Gastrocnemius medialis (tissue), 4 donors: ENCODE measurements around the gene GLIPR1L2. TPM values are rescaled to one million over a fixed set of nuclear protein-coding genes. Genes with fewer than 3 reads are reported as not detected.
"Not testable (repeated sequence)": the region's sequence is repeated elsewhere in the genome, so short reads cannot be mapped to it uniquely, and the experiment has no call there.

Experiments used
- ATAC-seq, 2 donors: fragments of 150-250 bp; one replicate each; pipeline ENCODE4 v1.9.1; 2016
- DNase-seq, 2 donors: peaks; one replicate each; pipeline ENCODE4 v3.0.0-alpha.2; 2019
- H3K27ac ChIP-seq, 4 donors: fragments of 200-600 bp; sonication (generic); 1 replicate in 1 of 4; 2 replicates in 3 of 4; pipeline ENCODE4 v1.5.1; 2016 to 2018; ENCODE audit warnings: mild to moderate bottlenecking in 2 of 4, moderate library complexity in 1 of 4
- H3K27me3 ChIP-seq, 3 donors: fragments of 200-600 bp; sonication (generic) in 2 of 3; 1 replicate in 1 of 3; 2 replicates in 2 of 3; pipeline versions ENCODE4 v1.5.1 to v1.6.0; 2016 to 2019; ENCODE audit warnings: mild to moderate bottlenecking in 1 of 3, moderate library complexity in 1 of 3
- H3K36me3 ChIP-seq, 2 donors: fragments of 200-600 bp; sonication (generic) in 1 of 2; one replicate each; pipeline ENCODE4 v1.5.1; 2017 to 2018
- H3K4me1 ChIP-seq, 2 donors: fragments of 200-600 bp; sonication (generic) in 1 of 2; one replicate each; pipeline ENCODE4 v1.5.1; 2016 to 2017; ENCODE audit warnings: mild to moderate bottlenecking in 2 of 2
- H3K4me3 ChIP-seq, 4 donors: fragments of 200-600 bp; sonication (generic) in 3 of 4; 1 replicate in 1 of 4; 2 replicates in 3 of 4; pipeline ENCODE4 v1.5.1; 2016 to 2019; ENCODE audit warnings: mild to moderate bottlenecking in 2 of 4
- H3K9me3 ChIP-seq, 3 donors: fragments of 200-600 bp; sonication (generic) in 2 of 3; 1 replicate in 1 of 3; 2 replicates in 2 of 3; pipeline ENCODE4 v1.5.1; 2016 to 2019
- POLR2A ChIP-seq, 2 donors: fragments of 450-650 bp; IDR thresholded peaks; one replicate each; pipeline ENCODE4 v1.6.1; 2017; ENCODE audit warnings: antibody characterized with exemption in 2 of 2, mild to moderate bottlenecking in 2 of 2, moderate library complexity in 2 of 2
- in situ Hi-C, 4 donors: fragments of 200-750 bp; cut with MboI; loops; one replicate each; pipeline versions ENCODE4 v1.15.0 to v1.8.0; 2017; ENCODE audit warnings: low sequenced_read_pairs in 4 of 4
- intact Hi-C: fragments of 100-400 bp; cut with DNase I; formaldehyde crosslinking; loops from one replicate; pipeline ENCODE4 v1.15.1; 2023; ENCODE audit warnings: low total_unique reads
- total RNA-seq, 4 donors: library from RNA; depleted of rRNA; stranded (reverse); fragments of >200 nt; gene quantifications; one replicate each; pipeline versions ENCODE4 v1.1.0 to v1.2.3, GENCODE V29; 2016
- TF ChIP-seq, protein P1 (sequence below), 5 experiments: fragments of 450-650 bp in 3 of 5; fragments of 200-600 bp in 2 of 5; sonication (generic) in 2 of 5; IDR thresholded peaks in 4 of 5; conservative IDR thresholded peaks in 1 of 5; 1 replicate in 4 of 5; 2 replicates in 1 of 5; pipeline ENCODE4 v1.5.1; 2016 to 2019; ENCODE audit warnings: antibody characterized with exemption in 5 of 5, mild to moderate bottlenecking in 3 of 5, moderate library complexity in 3 of 5

GLIPR1L2 gene
- total RNA-seq, 4 donors from 2014 or later = 0.33 to 1.0 (median 0.49) TPM; not detected in 1

GRCh38 chr12:75452675-75453330 is 61.9 kb downstream of the GLIPR1L2 start:
- H3K36me3 ChIP-seq = no peaks in the 10 kb centered on the region
- ATAC-seq (no peak), DNase-seq (no peak)
- H3K27me3 ChIP-seq = no peaks in the 10 kb centered on the region
- in situ Hi-C loops = no loop called here
- intact Hi-C loops = no loop called here
- no peaks in the 10 kb centered on the region for H3K9me3 ChIP-seq
- H3K4me3 ChIP-seq = no peak overlapping the region
- no peaks in the 10 kb centered on the region for H3K4me1 ChIP-seq
- H3K27ac ChIP-seq = no peak overlapping the region
- no peak for TF ChIP-seq POLR2A (IDR thresholded peaks at IDR 0.05)
- TF ChIP-seq, protein P1, sequence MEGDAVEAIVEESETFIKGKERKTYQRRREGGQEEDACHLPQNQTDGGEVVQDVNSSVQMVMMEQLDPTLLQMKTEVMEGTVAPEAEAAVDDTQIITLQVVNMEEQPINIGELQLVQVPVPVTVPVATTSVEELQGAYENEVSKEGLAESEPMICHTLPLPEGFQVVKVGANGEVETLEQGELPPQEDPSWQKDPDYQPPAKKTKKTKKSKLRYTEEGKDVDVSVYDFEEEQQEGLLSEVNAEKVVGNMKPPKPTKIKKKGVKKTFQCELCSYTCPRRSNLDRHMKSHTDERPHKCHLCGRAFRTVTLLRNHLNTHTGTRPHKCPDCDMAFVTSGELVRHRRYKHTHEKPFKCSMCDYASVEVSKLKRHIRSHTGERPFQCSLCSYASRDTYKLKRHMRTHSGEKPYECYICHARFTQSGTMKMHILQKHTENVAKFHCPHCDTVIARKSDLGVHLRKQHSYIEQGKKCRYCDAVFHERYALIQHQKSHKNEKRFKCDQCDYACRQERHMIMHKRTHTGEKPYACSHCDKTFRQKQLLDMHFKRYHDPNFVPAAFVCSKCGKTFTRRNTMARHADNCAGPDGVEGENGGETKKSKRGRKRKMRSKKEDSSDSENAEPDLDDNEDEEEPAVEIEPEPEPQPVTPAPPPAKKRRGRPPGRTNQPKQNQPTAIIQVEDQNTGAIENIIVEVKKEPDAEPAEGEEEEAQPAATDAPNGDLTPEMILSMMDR (IDR thresholded peaks at IDR 0.05 in 4 of 5, conservative IDR thresholded peaks at IDR 0.05 in 1 of 5) = no peak

DNA sequence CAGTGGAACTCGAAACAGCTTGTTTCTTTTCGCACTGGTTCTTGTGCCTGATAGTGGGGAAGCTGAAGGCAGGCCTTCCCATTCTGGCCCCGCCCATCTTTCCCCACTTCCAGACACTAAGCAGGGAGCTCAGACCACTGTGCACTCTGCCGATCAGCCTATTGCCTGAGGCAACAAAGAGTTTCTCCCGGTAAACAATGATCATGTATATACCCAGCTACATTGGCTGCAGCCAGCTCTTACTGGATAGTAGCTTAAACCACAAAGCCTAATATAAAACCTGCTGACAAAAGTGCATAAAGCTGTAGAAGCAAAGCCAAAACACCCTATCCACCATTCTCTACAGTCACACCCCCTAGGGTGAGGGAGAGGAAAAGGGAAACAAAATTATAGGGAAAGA is 65.0 kb downstream of the GLIPR1L2 start:
- TF ChIP-seq POLR2A (IDR thresholded peaks at IDR 0.05) = no peak
- TF ChIP-seq, protein P1 (IDR thresholded peaks at IDR 0.05 in 4 of 5, conservative IDR thresholded peaks at IDR 0.05 in 1 of 5) = no peak
- Histone ChIP-seq H3K27me3 (no peaks in the 10 kb centered on the region), H3K27ac (no peak overlapping the region), H3K4me1 (no peaks in the 10 kb centered on the region), H3K4me3 (no peak overlapping the region), H3K9me3 (no peaks in the 10 kb centered on the region), H3K36me3 (no peaks in the 10 kb centered on the region)
- ATAC-seq (no peak), DNase-seq (no peak)
- in situ Hi-C loops (no loop called here), intact Hi-C loops (no loop called here)

- ATAC-seq (no peak), DNase-seq (no peak)
- no peaks in the 10 kb centered on the region for H3K36me3 ChIP-seq
- intact Hi-C loops = no loop called here
- no peak overlapping the region for H3K27ac ChIP-seq
- no peaks in the 10 kb centered on the region for H3K27me3 ChIP-seq
- no peaks in the 10 kb centered on the region for H3K4me1 ChIP-seq
- in situ Hi-C loops = no loop called here
- no peaks in the 10 kb centered on the region for H3K9me3 ChIP-seq
- TF ChIP-seq POLR2A (IDR thresholded peaks at IDR 0.05) = no peak
- TF ChIP-seq, protein P1 (IDR thresholded peaks at IDR 0.05 in 4 of 5, conservative IDR thresholded peaks at IDR 0.05 in 1 of 5) = no peak
- H3K4me3 ChIP-seq = no peak overlapping the region
These were observed 66.3 kb downstream of the GLIPR1L2 start for GRCh38 chr12:75457191-75457590.

DNA sequence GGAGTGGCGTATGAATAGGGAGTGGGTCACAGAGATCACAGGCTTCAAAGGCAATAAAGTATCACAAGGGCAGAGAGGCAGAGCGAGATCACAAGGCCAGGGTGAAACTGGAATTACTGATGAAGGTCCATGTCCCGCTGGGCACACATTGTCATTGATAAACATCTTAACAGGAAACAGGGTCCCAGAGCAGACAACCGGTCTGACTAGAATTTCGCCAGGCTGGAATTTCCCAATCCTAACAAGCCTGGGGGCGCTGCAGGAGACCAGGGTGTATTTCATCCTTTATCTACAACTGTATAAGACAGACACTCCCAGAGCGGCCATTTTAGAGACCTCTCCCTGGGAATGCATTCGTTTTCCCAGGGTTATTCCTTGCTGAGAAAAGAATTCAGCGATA is 67.0 kb downstream of the GLIPR1L2 start:
- intact Hi-C loops, H3K36me3 ChIP-seq, H3K27me3 ChIP-seq, in situ Hi-C loops, H3K4me3 ChIP-seq, H3K4me1 ChIP-seq, ATAC-seq, H3K9me3 ChIP-seq, DNase-seq, H3K27ac ChIP-seq: not testable (repeated sequence)

DNA sequence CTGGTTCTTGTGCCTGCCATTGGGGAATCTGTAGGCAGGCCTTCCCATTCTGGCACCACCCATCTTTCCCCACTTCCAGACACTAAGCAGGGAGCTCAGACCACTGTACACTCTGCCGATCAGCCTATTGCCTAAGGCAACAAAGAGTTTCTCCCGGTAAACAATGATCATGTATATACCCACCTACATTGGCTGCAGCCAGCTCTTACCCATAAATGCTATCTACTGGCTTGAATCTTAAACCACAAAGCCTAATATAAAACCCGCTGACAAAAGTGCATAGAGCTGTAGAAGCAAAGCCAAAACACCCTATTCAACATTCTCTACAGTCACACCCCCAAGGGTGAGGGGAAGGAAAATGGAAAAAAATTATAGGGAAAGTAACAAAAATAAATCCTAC is 68.9 kb downstream of the GLIPR1L2 start:
- Histone ChIP-seq H3K27me3 (no peaks in the 10 kb centered on the region), H3K36me3 (no peaks in the 10 kb centered on the region), H3K4me1 (no peaks in the 10 kb centered on the region), H3K4me3 (no peak overlapping the region), H3K27ac (no peak overlapping the region), H3K9me3 (no peaks in the 10 kb centered on the region)
- DNase-seq (no peak), ATAC-seq (no peak)
- TF ChIP-seq, protein P1 (IDR thresholded peaks at IDR 0.05 in 4 of 5, conservative IDR thresholded peaks at IDR 0.05 in 1 of 5) = no peak
- no peak for TF ChIP-seq POLR2A (IDR thresholded peaks at IDR 0.05)
- intact Hi-C loops (no loop called here), in situ Hi-C loops (no loop called here)
